Activated CD4-positive, alpha-beta T cell treated with anti-CD3 and anti-CD28 coated beads, Interleukin-2, amount 50 U/mL, for 24 hours (primary cell): ENCODE results near the gene KCNV2.

Experiments
- DNase-seq, 2 donors: peaks; one replicate each; pipeline ENCODE4 v3.0.0-alpha.2; 2020; ENCODE audit warnings: low read depth in 1 of 2, low spot score in 1 of 2

The KCNV2 gene

GRCh38 chr9:2758162-2758897, 41.0 kb downstream of the KCNV2 start:
- no peak for DNase-seq

GRCh38 chr9:2758898-2759510, 41.7 kb downstream of the KCNV2 start:
- DNase-seq = no peak

GRCh38 chr9:2761424-2761823, 44.1 kb downstream of the KCNV2 start:
- DNase-seq = no peak

- DNase-seq = peak in 1 of 2 donors; percentile 2
Observed at GRCh38 chr9:2764353-2764752, 47.0 kb downstream of the KCNV2 start.

GRCh38 chr9:2765250-2765880, 48.1 kb downstream of the KCNV2 start:
- DNase-seq = no peak

- DNase-seq = no peak
Observed at GRCh38 chr9:2767800-2768677, 50.7 kb downstream of the KCNV2 start.

GRCh38 chr9:2771087-2771486, 53.8 kb downstream of the KCNV2 start:
- no peak for DNase-seq

- DNase-seq = no peak
Observed at GRCh38 chr9:2771661-2772060, 54.4 kb downstream of the KCNV2 start.

- no peak for DNase-seq
Observed at GRCh38 chr9:2777454-2777853, 60.1 kb downstream of the KCNV2 start.

GRCh38 chr9:2778816-2779215, 61.5 kb downstream of the KCNV2 start:
- no peak for DNase-seq
